A549 (cell line): ENCODE data around the gene AAMDC. TPM values are rescaled to one million over a fixed set of nuclear protein-coding genes. Genes with fewer than 3 reads are reported as not detected.

ENCODE experiments used
- ATAC-seq, 2 experiments: fragments of 200-7000 bp in 1 of 2; fragments of >200 bp in 1 of 2; cut with Nextera tagmentation in 1 of 2; cut with Tn5 transposase in 1 of 2; 3 replicates each; pipeline versions ENCODE4 v1.8.0 to v1.9.1; 2018 to 2020; ENCODE audit warnings: mild to moderate bottlenecking in 1 of 2, moderate library complexity in 1 of 2
- CTCF ChIA-PET: fragments of 300-600 bp; sonication (Branson Sonifier 250); formaldehyde crosslinking; extraction: SDS; loops from one replicate; lab custom pipeline; 2021; ENCODE audit warnings: antibody characterized with exemption, inconsistent platforms; lab: Yijun Ruan, JAX
- POLR2A ChIA-PET: fragments of 350-600 bp; formaldehyde crosslinking; extraction: SDS; loops from one replicate; lab custom pipeline; 2021; ENCODE audit warnings: antibody characterized with exemption, inconsistent platforms; lab: Yijun Ruan, JAX
- DNase-seq, 2 experiments: peaks; one replicate each; pipeline versions ENCODE4 v3.0.0 to v3.0.0-alpha.2; 2011 to 2016; ENCODE audit warnings: low read depth in 1 of 2, low spot score in 1 of 2
- FAIRE-seq: peaks from 2 replicates; lab custom pipeline; 2011; peaks lifted over from hg19 to GRCh38; lab: Jason Lieb, UNC
- H3K27ac ChIP-seq, 2 experiments: fragments of >200 bp; sonication (Bioruptor Twin); formaldehyde crosslinking; 3 replicates each; pipeline ENCODE4 v1.5.1; 2016 to 2017
- H3K4me1 ChIP-seq: fragments of >200 bp; sonication (Bioruptor Twin); formaldehyde crosslinking; 3 replicates; pipeline ENCODE4 v1.6.1; 2016
- H3K4me2 ChIP-seq: fragments of >200 bp; sonication (Bioruptor Twin); formaldehyde crosslinking; 3 replicates; pipeline ENCODE4 v1.6.1; 2016
- H3K4me3 ChIP-seq: fragments of >200 bp; sonication (Bioruptor Twin); formaldehyde crosslinking; 3 replicates; pipeline ENCODE4 v1.5.1; 2016
- H3K9me3 ChIP-seq: fragments of >200 bp; sonication (Bioruptor Twin); formaldehyde crosslinking; 3 replicates; pipeline ENCODE4 v1.6.1; 2016
- BHLHE40 ChIP-seq: IDR thresholded peaks from 2 replicates; pipeline ENCODE4 v1.6.1; 2012; ENCODE audit warnings: low read depth, low read length, inconsistent platforms
- CBX2 ChIP-seq: fragments of 200-600 bp; sonication (generic); IDR thresholded peaks from 2 replicates; pipeline ENCODE4 v1.6.1; 2016; ENCODE audit warnings: low read depth, mild to moderate bottlenecking, borderline replicate concordance
- CEBPB ChIP-seq, 2 experiments: fragments of >200 bp in 1 of 2; sonication (Bioruptor Twin) in 1 of 2; formaldehyde crosslinking in 1 of 2; IDR thresholded peaks; 2 replicates each; pipeline ENCODE4 v1.6.1; 2012 to 2016
- CHD2 ChIP-seq: fragments of 150-350 bp; IDR thresholded peaks from 2 replicates; pipeline ENCODE4 v1.6.1; 2014; ENCODE audit warnings: low read length; ENCODE audit not compliant: partially characterized antibody
- E2F6 ChIP-seq: IDR thresholded peaks from 2 replicates; pipeline ENCODE4 v1.6.1; 2012; ENCODE audit warnings: low read depth, borderline replicate concordance
- EHMT2 ChIP-seq: fragments of 200-600 bp; sonication (generic); IDR thresholded peaks from 2 replicates; pipeline ENCODE4 v1.6.1; 2016; ENCODE audit warnings: antibody characterized with exemption, low read depth, mild to moderate bottlenecking, moderate library complexity
- FOSL2 ChIP-seq, 2 experiments: fragments of 450-650 bp in 1 of 2; fragments of >200 bp in 1 of 2; sonication (Bioruptor Twin) in 1 of 2; formaldehyde crosslinking; IDR thresholded peaks; 2 replicates each; pipeline versions ENCODE4 v1.5.0 to v1.6.1; 2016 to 2020; ENCODE audit warnings: mild to moderate bottlenecking in 1 of 2, moderate library complexity in 1 of 2
- HOXB5 ChIP-seq: fragments of 250-450 bp; sonication (Bioruptor Pico); IDR thresholded peaks from 2 replicates; pipeline ENCODE4 v1.5.0; 2020; ENCODE audit warnings: mild to moderate bottlenecking, moderate library complexity
- JUN ChIP-seq, 2 experiments: fragments of >200 bp; sonication (Bioruptor Twin); formaldehyde crosslinking; IDR thresholded peaks; 2 replicates in 1 of 2; 3 replicates in 1 of 2; pipeline ENCODE4 v1.6.1; 2016 to 2017
- JUNB ChIP-seq: fragments of >200 bp; sonication (Bioruptor Twin); formaldehyde crosslinking; IDR thresholded peaks from 2 replicates; pipeline ENCODE4 v1.6.1; 2016
- KDM5A ChIP-seq: fragments of 200-600 bp; sonication (generic); IDR thresholded peaks from 2 replicates; pipeline ENCODE4 v1.6.1; 2016; ENCODE audit warnings: antibody characterized with exemption, mild to moderate bottlenecking
- MAFK ChIP-seq: fragments of 450-650 bp; IDR thresholded peaks from 2 replicates; pipeline ENCODE4 v1.6.1; 2014; ENCODE audit not compliant: partially characterized antibody
- MYC ChIP-seq: IDR thresholded peaks from 2 replicates; pipeline ENCODE4 v1.6.1; 2012; ENCODE audit warnings: mild to moderate bottlenecking, inconsistent platforms, low read length, improper control_type of control experiment, borderline replicate concordance
- NR3C1 ChIP-seq: fragments of >200 bp; sonication (Bioruptor Twin); formaldehyde crosslinking; IDR thresholded peaks from 3 replicates; pipeline ENCODE4 v1.6.1; 2017
- PBX3 ChIP-seq: IDR thresholded peaks from 2 replicates; pipeline ENCODE4 v1.6.1; 2012
- PHF8 ChIP-seq: fragments of 200-600 bp; sonication (generic); IDR thresholded peaks from 2 replicates; pipeline ENCODE4 v1.6.1; 2016; ENCODE audit warnings: low read depth, mild to moderate bottlenecking, antibody characterized with exemption, moderate library complexity, borderline replicate concordance
- POLR2A ChIP-seq: IDR thresholded peaks from 2 replicates; pipeline ENCODE4 v1.6.1; 2012; ENCODE audit warnings: mild to moderate bottlenecking, low read length
- POLR2AphosphoS2 ChIP-seq: conservative IDR thresholded peaks from 2 replicates; pipeline ENCODE4 v1.6.1; 2012; ENCODE audit warnings: low read length, improper control_type of control experiment, inconsistent platforms
- RAD21 ChIP-seq, 2 experiments: fragments of >200 bp in 1 of 2; sonication (Bioruptor Twin) in 1 of 2; formaldehyde crosslinking in 1 of 2; IDR thresholded peaks in 1 of 2; conservative IDR thresholded peaks in 1 of 2; 2 replicates in 1 of 2; 3 replicates in 1 of 2; pipeline ENCODE4 v1.6.1; 2012 to 2018; ENCODE audit warnings: inconsistent platforms in 1 of 2
- RCOR1 ChIP-seq: fragments of 150-350 bp; IDR thresholded peaks from 2 replicates; pipeline ENCODE4 v1.6.1; 2014; ENCODE audit warnings: antibody characterized with exemption, low read length, low read depth
- RFX5 ChIP-seq: fragments of 450-650 bp; IDR thresholded peaks from 2 replicates; pipeline ENCODE4 v1.7.1; 2014; ENCODE audit warnings: antibody characterized with exemption, mild to moderate bottlenecking, moderate library complexity
- RNF2 ChIP-seq: fragments of 200-600 bp; sonication (generic); IDR thresholded peaks from 2 replicates; pipeline ENCODE4 v1.6.1; 2016; ENCODE audit warnings: low read depth, mild to moderate bottlenecking, antibody characterized with exemption, moderate library complexity, borderline replicate concordance
- SMC3 ChIP-seq: fragments of >200 bp; sonication (Bioruptor Twin); formaldehyde crosslinking; IDR thresholded peaks from 3 replicates; pipeline ENCODE4 v1.6.1; 2018; ENCODE audit warnings: inconsistent platforms
- SREBF2 ChIP-seq: fragments of 450-650 bp; IDR thresholded peaks from 2 replicates; pipeline ENCODE4 v1.6.1; 2014; ENCODE audit warnings: mild to moderate bottlenecking, moderate library complexity
- USF2 ChIP-seq: fragments of 450-650 bp; IDR thresholded peaks from 2 replicates; pipeline ENCODE4 v1.6.1; 2014; ENCODE audit warnings: antibody characterized with exemption
- whole genome bisulfite sequencing: methylation state at CpG from one replicate; pipeline ENCODE4 v1.1.6; 2017; ENCODE audit errors: missing lambda C conversion rate; 5-methylcytosine and 5-hydroxymethylcytosine counted together
- polyA plus RNA-seq, 4 experiments: library from polyadenylated mRNA; depleted of rRNA in 3 of 4; stranded (reverse); fragments of >200 nt; fragmentation: RNase III in 1 of 4; extraction: RNeasy Plus Mini Kit Qiagen cat#74134 plus additional on column Dnase treatment in 1 of 4; gene quantifications; 2 replicates in 3 of 4; 3 replicates in 1 of 4; pipeline ENCODE4 v1.2.3, GENCODE V29; 2011 to 2017
- TF ChIP-seq, protein P1 (sequence below): fragments of >200 bp; sonication (Bioruptor Twin); formaldehyde crosslinking; IDR thresholded peaks from 2 replicates; pipeline ENCODE4 v1.6.1; 2016
- TF ChIP-seq, protein P2 (sequence below): fragments of 250-450 bp; sonication (Bioruptor Pico); IDR thresholded peaks from 2 replicates; pipeline ENCODE4 v1.5.0; 2020; ENCODE audit warnings: low read depth, mild to moderate bottlenecking, moderate library complexity

AAMDC gene
- polyA plus RNA-seq, 2 of the 4 experiments (the other 2 are of a cell fraction): 25.4 to 36.5 TPM

DNA sequence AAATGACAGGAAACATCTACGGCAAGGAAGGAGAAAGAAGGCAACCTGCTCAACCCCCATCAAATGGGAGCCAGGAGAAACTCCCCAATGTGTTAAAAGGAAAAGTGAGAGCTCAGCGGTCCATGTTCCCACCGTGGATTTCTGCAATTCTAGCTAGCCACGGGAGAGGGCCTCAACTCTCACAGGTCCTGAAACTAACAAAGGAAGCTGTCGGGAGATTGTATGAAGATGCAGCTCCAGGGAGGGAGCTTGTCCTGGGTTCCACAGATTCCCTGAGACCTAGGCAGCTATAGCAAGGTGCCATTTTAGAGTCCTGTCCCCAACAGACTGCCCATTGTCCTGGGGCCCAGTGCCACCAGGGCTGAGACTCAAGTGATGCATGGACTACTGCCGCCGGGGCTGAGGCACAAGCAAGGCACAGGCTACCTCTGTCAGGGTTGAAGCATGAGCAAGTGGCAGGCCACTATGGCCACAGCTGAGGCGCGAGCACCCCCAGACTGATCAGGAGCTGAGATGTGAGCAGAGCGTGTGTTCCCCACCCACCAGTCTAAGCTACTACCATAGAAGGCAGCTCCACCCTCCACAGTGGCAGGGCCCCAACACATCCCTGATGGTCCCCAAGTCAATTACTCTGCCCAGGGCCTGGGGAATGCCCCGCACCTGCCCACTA, 31.7 kb upstream of the AAMDC start:
- peaks cover 6% of the 10 kb centered on the region; the same call in 2 of the 3 replicates for H3K4me1 ChIP-seq
- no peak for FAIRE-seq

GRCh38 chr11:77789731-77790476, 31.0 kb upstream of the AAMDC start:
- Histone ChIP-seq H3K4me2 (no peak overlapping the region), H3K27ac (no peak overlapping the region), H3K4me3 (no peak overlapping the region), H3K9me3 (peaks cover 9% of the 10 kb centered on the region; the same call in 1 of the 3 replicates), H3K4me1 (peaks cover 6% of the 10 kb centered on the region; the same call in 2 of the 3 replicates)
- ATAC-seq: peak; percentile 45 to 54; a peak in 4 of 6 replicates
- no peak for FAIRE-seq
- 90% methylated on average over 3 of the region's 5 CpGs for WGBS
- no peak for DNase-seq
- ChIA-PET CTCF (interaction anchor here (1.2 to 1.9 kb wide), 3 partner anchors 12 to 30 kb away, joined by 4 to 6 read pairs (median 5); no protein-coding TSS in a partner anchor), POLR2A (no interaction called here)
- no peak for TF ChIP-seq FOSL2 (IDR thresholded peaks at IDR 0.05)
- no peak for TF ChIP-seq FOSL2 (CRISPR knock-in tag; IDR thresholded peaks at IDR 0.05)
- TF ChIP-seq, protein P1, sequence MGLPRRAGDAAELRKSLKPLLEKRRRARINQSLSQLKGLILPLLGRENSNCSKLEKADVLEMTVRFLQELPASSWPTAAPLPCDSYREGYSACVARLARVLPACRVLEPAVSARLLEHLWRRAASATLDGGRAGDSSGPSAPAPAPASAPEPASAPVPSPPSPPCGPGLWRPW: no peak
- TF ChIP-seq POLR2AphosphoS2: no peak
- TF ChIP-seq SREBF2: no peak
- TF ChIP-seq BHLHE40: no peak
- TF ChIP-seq POLR2A: no peak
- TF ChIP-seq RAD21 (conservative IDR thresholded peaks at IDR 0.05 in 1 of 2, IDR thresholded peaks at IDR 0.05 in 1 of 2): no peak
- TF ChIP-seq RFX5: no peak
- no peak for TF ChIP-seq CEBPB (IDR thresholded peaks at IDR 0.05)
- TF ChIP-seq CBX2: no peak
- TF ChIP-seq RNF2: no peak
- TF ChIP-seq MYC: no peak
- no peak for TF ChIP-seq JUN (IDR thresholded peaks at IDR 0.05)
- TF ChIP-seq USF2: no peak

More for the DNA sequence above, 31.7 kb upstream of the AAMDC start:
- H3K4me2 ChIP-seq: no peak overlapping the region
- DNase-seq (no peak), ATAC-seq (peak; percentile 23 to 56; a peak in 4 of 6 replicates)
- no peak overlapping the region for H3K4me3 ChIP-seq
- POLR2A ChIA-PET: no interaction called here
- TF ChIP-seq JUNB: no peak
- no peak for TF ChIP-seq CHD2
- no peak for TF ChIP-seq PBX3
- no peak for TF ChIP-seq PHF8
- TF ChIP-seq HOXB5 (CRISPR knock-in tag): no peak
- no peak for TF ChIP-seq RCOR1
- no peak for TF ChIP-seq POLR2A
- TF ChIP-seq EHMT2: no peak
- TF ChIP-seq KDM5A: no peak
- TF ChIP-seq BHLHE40: no peak
- TF ChIP-seq CEBPB (IDR thresholded peaks at IDR 0.05): no peak
- no peak for TF ChIP-seq JUN (IDR thresholded peaks at IDR 0.05)
- no peak for TF ChIP-seq MAFK
- TF ChIP-seq USF2: no peak
- no peak for TF ChIP-seq SMC3
- TF ChIP-seq NR3C1: no peak
- no peak for TF ChIP-seq E2F6
- TF ChIP-seq, protein P2, sequence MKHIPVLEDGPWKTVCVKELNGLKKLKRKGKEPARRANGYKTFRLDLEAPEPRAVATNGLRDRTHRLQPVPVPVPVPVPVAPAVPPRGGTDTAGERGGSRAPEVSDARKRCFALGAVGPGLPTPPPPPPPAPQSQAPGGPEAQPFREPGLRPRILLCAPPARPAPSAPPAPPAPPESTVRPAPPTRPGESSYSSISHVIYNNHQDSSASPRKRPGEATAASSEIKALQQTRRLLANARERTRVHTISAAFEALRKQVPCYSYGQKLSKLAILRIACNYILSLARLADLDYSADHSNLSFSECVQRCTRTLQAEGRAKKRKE (CRISPR knock-in tag): no peak
- no peak for TF ChIP-seq CBX2
- peaks cover 9% of the 10 kb centered on the region; the same call in 1 of the 3 replicates for H3K9me3 ChIP-seq
- CTCF ChIA-PET: interaction anchor here (1.2 to 1.9 kb wide), 3 partner anchors 11 to 30 kb away, joined by 4 to 6 read pairs (median 5); no protein-coding TSS in a partner anchor
- H3K27ac ChIP-seq: no peak overlapping the region
- 95% methylated on average over 8 of the region's 11 CpGs for WGBS
